Osteocyte (in vitro differentiated cells): ENCODE data around the gene RHEX. TPM values are rescaled to one million over a fixed set of nuclear protein-coding genes. Genes with fewer than 3 reads are reported as not detected.
"Not testable (repeated sequence)": the region's sequence is repeated elsewhere in the genome, so short reads cannot be mapped to it uniquely, and the experiment has no call there.

Experiments
- DNase-seq: peaks from one replicate; pipeline ENCODE4 v3.0.0; 2021; ENCODE audit warnings: mixed read lengths; ENCODE audit not compliant: unreplicated experiment; ENCODE audit errors: extremely low spot score
- H3K27ac Mint-ChIP-seq: one replicate; pipeline ENCODE4 v1.8.0; 2021; ENCODE audit warnings: mild to moderate bottlenecking, mixed read lengths; ENCODE audit not compliant: unreplicated experiment
- H3K27me3 Mint-ChIP-seq: one replicate; pipeline ENCODE4 v1.8.0; 2021; ENCODE audit warnings: mixed read lengths; ENCODE audit not compliant: unreplicated experiment
- H3K36me3 Mint-ChIP-seq: one replicate; pipeline ENCODE4 v1.8.0; 2021; ENCODE audit warnings: mixed read lengths; ENCODE audit not compliant: unreplicated experiment
- H3K4me1 Mint-ChIP-seq: one replicate; pipeline ENCODE4 v1.8.0; 2021; ENCODE audit warnings: mixed read lengths; ENCODE audit not compliant: unreplicated experiment
- H3K4me3 Mint-ChIP-seq: one replicate; pipeline ENCODE4 v1.8.0; 2021; ENCODE audit warnings: mild to moderate bottlenecking, moderate library complexity, mixed read lengths; ENCODE audit not compliant: unreplicated experiment
- H3K9me3 Mint-ChIP-seq: one replicate; pipeline ENCODE4 v1.8.0; 2021; ENCODE audit warnings: mixed read lengths; ENCODE audit not compliant: unreplicated experiment
- total RNA-seq: library from RNA; stranded (reverse); gene quantifications from 2 replicates; pipeline ENCODE4 v1.2.1, GENCODE V29; 2021
- TF ChIP-seq, protein P1 (sequence below): fragments of 200-600 bp; sonication (generic); IDR thresholded peaks from 2 replicates; pipeline ENCODE4 v1.5.0; 2021; ENCODE audit warnings: antibody characterized with exemption, mild to moderate bottlenecking, moderate library complexity

The RHEX gene
- total RNA-seq, 1 donor from 2014 or later = not detected

DNA sequence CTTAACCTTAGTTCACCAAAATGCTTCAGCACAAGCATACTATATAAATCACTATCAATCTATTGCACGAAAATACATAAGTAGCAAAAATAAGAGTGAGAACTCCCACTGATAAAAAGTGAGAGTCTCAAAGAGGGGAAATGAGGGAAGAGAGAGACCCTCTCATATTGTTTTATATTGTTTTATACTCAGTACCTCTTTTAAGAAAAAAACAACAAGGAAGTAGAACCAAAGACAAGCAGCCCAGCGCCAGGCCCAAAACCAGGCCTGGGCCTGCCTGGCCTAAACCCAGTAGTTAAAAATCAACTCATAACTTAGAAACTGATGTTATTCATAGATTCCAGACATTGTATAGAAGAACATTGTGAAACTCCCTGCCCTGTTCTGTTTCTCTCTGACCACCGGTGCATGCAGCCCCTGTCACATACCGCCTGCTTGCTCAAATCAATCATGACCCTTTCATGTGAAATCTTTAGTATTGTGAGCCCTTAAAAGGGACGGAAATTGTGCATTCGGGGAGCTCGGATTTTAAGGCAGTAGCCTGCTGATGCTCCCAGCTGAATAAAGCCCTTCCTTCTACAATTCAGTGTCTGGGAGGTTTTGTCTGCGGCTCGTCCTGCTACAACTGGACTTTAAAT, 5.4 kb downstream of the RHEX start:
- not testable (repeated sequence) for H3K9me3 Mint-ChIP-seq, H3K4me1 Mint-ChIP-seq, H3K27ac Mint-ChIP-seq, H3K4me3 Mint-ChIP-seq, H3K36me3 Mint-ChIP-seq, DNase-seq
- H3K27me3 Mint-ChIP-seq = peaks cover 22% of the 10 kb centered on the region

DNA sequence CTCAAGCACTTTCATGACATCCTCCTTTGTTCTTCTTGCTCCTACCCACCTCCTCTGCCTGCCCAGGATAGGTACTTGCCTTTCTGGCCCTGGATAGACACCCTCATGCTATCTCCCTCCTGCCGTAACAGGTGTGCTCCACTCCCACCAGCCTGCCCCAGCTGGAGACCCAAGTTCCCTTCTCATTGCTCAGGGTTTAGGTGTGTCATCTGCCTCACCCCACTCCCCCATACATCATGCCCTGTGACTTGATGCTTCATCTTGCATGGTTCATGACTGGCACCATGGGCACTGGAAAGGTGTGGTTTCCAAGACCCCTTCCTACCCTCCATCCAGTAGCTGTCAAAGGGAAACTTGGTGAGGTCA, 5.9 kb downstream of the RHEX start:
- H3K4me1 Mint-ChIP-seq = no peaks in the 10 kb centered on the region
- H3K4me3 Mint-ChIP-seq = no peak overlapping the region

GRCh38 chr1:206059355-206059915, 6.5 kb downstream of the RHEX start:
- Mint-ChIP-seq H3K27ac (no peak overlapping the region), H3K36me3 (no peaks in the 10 kb centered on the region), H3K27me3 (peaks cover 19% of the 10 kb centered on the region), H3K9me3 (no peaks in the 10 kb centered on the region), H3K4me1 (no peaks in the 10 kb centered on the region), H3K4me3 (no peak overlapping the region)
- DNase-seq = no peak
- TF ChIP-seq, protein P1, sequence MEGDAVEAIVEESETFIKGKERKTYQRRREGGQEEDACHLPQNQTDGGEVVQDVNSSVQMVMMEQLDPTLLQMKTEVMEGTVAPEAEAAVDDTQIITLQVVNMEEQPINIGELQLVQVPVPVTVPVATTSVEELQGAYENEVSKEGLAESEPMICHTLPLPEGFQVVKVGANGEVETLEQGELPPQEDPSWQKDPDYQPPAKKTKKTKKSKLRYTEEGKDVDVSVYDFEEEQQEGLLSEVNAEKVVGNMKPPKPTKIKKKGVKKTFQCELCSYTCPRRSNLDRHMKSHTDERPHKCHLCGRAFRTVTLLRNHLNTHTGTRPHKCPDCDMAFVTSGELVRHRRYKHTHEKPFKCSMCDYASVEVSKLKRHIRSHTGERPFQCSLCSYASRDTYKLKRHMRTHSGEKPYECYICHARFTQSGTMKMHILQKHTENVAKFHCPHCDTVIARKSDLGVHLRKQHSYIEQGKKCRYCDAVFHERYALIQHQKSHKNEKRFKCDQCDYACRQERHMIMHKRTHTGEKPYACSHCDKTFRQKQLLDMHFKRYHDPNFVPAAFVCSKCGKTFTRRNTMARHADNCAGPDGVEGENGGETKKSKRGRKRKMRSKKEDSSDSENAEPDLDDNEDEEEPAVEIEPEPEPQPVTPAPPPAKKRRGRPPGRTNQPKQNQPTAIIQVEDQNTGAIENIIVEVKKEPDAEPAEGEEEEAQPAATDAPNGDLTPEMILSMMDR = no peak

More for the DNA sequence above, 5.9 kb downstream of the RHEX start:
- Mint-ChIP-seq H3K27me3 (peaks cover 21% of the 10 kb centered on the region), H3K36me3 (no peaks in the 10 kb centered on the region), H3K27ac (no peak overlapping the region), H3K9me3 (no peaks in the 10 kb centered on the region)
- TF ChIP-seq, protein P1 = no peak
- DNase-seq = no peak

DNA sequence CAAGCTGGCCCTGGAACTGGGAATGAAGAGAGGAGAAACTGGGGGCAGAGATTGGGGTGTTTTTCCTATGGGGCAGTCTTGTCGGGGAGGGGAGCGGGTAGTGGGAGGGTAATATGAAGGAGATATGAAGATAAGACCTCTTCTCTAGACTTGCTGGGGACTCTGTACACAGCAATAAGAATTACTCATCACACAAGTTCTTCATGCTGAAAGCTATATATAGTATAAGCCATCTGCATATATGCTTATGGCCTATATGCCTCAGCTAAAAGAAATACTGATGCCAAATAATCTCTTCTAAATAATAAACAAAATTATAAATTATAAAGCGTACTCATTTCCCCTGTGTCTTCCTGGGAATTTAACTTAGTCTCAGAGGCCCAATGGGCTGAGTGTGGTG, 7.9 kb downstream of the RHEX start:
- Mint-ChIP-seq H3K27ac (no peak overlapping the region), H3K9me3 (no peaks in the 10 kb centered on the region), H3K4me1 (no peaks in the 10 kb centered on the region), H3K4me3 (no peak overlapping the region), H3K27me3 (peaks cover 13% of the 10 kb centered on the region), H3K36me3 (no peaks in the 10 kb centered on the region)
- no peak for DNase-seq
- TF ChIP-seq, protein P1 = no peak

- H3K4me1 Mint-ChIP-seq = no peaks in the 10 kb centered on the region
- H3K27ac Mint-ChIP-seq = no peak overlapping the region
- H3K4me3 Mint-ChIP-seq = no peak overlapping the region
- peaks cover 13% of the 10 kb centered on the region for H3K27me3 Mint-ChIP-seq
- no peaks in the 10 kb centered on the region for H3K36me3 Mint-ChIP-seq
- no peak for DNase-seq
- H3K9me3 Mint-ChIP-seq = no peaks in the 10 kb centered on the region
- TF ChIP-seq, protein P1 = no peak
Measured at GRCh38 chr1:206062464-206062863, 9.5 kb downstream of the RHEX start.

DNA sequence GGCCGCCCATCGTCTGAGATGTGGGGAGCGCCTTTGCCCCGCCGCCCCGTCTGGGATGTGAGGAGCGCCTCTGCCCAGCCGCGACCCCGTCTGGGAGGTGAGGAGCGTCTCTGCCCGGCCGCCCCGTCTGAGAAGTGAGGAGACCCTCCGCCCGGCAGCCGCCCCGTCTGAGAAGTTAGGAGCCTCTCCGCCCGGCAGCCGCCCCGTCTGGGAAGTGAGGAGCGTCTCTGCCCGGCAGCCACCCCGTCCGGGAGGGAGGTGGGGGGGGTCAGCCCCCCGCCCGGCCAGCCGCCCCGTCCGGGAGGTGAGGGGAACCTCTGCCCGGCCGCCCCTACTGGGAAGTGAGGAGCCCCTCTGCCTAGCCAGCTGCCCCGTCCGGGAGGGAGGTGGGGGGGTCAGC, 11.0 kb downstream of the RHEX start:
- H3K27me3 Mint-ChIP-seq = peaks cover 28% of the 10 kb centered on the region
- not testable (repeated sequence) for H3K27ac Mint-ChIP-seq, H3K9me3 Mint-ChIP-seq, H3K36me3 Mint-ChIP-seq, H3K4me3 Mint-ChIP-seq, H3K4me1 Mint-ChIP-seq, DNase-seq

- not testable (repeated sequence) for H3K9me3 Mint-ChIP-seq, DNase-seq, H3K27ac Mint-ChIP-seq, H3K36me3 Mint-ChIP-seq, H3K4me1 Mint-ChIP-seq, H3K4me3 Mint-ChIP-seq
- peaks cover 33% of the 10 kb centered on the region for H3K27me3 Mint-ChIP-seq
Measured at GRCh38 chr1:206064501-206064900, 11.5 kb downstream of the RHEX start.
